Stomach smooth muscle (tissue), 2 donors: Measurements from ENCODE around the gene YIF1B.

Source experiments
- H3K27ac ChIP-seq: one replicate; pipeline ENCODE4 v1.7.0; 2013; ENCODE audit warnings: mild to moderate bottlenecking, low read length, inconsistent platforms
- H3K27me3 ChIP-seq, 2 donors: one replicate each; pipeline ENCODE4 v1.7.0; 2013; ENCODE audit warnings: low read length in 2 of 2; ENCODE audit not compliant: insufficient read depth in 2 of 2, control insufficient read depth in 1 of 2
- H3K36me3 ChIP-seq, 2 donors: one replicate each; pipeline ENCODE4 v1.7.0; 2013; ENCODE audit warnings: low read length in 2 of 2; ENCODE audit not compliant: control insufficient read depth in 2 of 2, insufficient read depth in 2 of 2
- H3K4me1 ChIP-seq: one replicate; pipeline ENCODE4 v1.7.0; 2013; ENCODE audit warnings: low read length; ENCODE audit not compliant: control insufficient read depth, insufficient read depth
- H3K4me3 ChIP-seq, 2 donors: one replicate each; pipeline ENCODE4 v1.7.0; 2013; ENCODE audit warnings: low read length in 2 of 2
- H3K9ac ChIP-seq, 2 donors: one replicate each; pipeline ENCODE4 v1.7.0; 2013; ENCODE audit warnings: low read length in 2 of 2, mild to moderate bottlenecking in 1 of 2
- H3K9me3 ChIP-seq, 2 donors: one replicate each; pipeline ENCODE4 v1.7.0; 2013; ENCODE audit warnings: low read length in 2 of 2; ENCODE audit not compliant: control insufficient read depth in 2 of 2
- donor health status: healthy.
- donor health status: Pancreatic carcinoma.

Gene YIF1B

GRCh38 chr19:38304352-38304865 lies 11.3 kb downstream of the YIF1B start:
- no peak overlapping the region for H3K27ac ChIP-seq
- H3K4me1 ChIP-seq, result no peaks in the 10 kb centered on the region
- no peak overlapping the region for H3K4me3 ChIP-seq
- H3K9ac ChIP-seq, result no peak overlapping the region
- H3K36me3 ChIP-seq, result peaks cover 5 to 18% of the 10 kb centered on the region in 2 donors
- no peaks in the 10 kb centered on the region for H3K27me3 ChIP-seq
- no peaks in the 10 kb centered on the region for H3K9me3 ChIP-seq

- Histone ChIP-seq H3K36me3 (peaks cover 5 to 18% of the 10 kb centered on the region in 2 donors), H3K4me1 (no peaks in the 10 kb centered on the region), H3K27me3 (no peaks in the 10 kb centered on the region), H3K9me3 (no peaks in the 10 kb centered on the region), H3K4me3 (no peak within 1 kb of the TSS), H3K27ac (no peak within 1 kb of the TSS), H3K9ac (no peak within 1 kb of the TSS)
These were observed 12.0 kb downstream of the YIF1B start, which contains the start of gene C19orf33 for GRCh38 chr19:38303517-38304351. C19orf33 (plus strand) TSS chr19:38304251; CDS start chr19:38304262, 11 bp downstream.

GRCh38 chr19:38298821-38299680 lies 16.7 kb downstream of the YIF1B start:
- Histone ChIP-seq H3K4me1 (no peaks in the 10 kb centered on the region), H3K27ac (no peak overlapping the region), H3K4me3 (no peak overlapping the region), H3K9ac (no peak overlapping the region), H3K27me3 (no peaks in the 10 kb centered on the region), H3K36me3 (no peaks in the 10 kb centered on the region), H3K9me3 (no peaks in the 10 kb centered on the region)

GRCh38 chr19:38294090-38294489 lies 21.7 kb downstream of the YIF1B start:
- no peak overlapping the region for H3K9ac ChIP-seq
- no peaks in the 10 kb centered on the region for H3K27me3 ChIP-seq
- H3K4me1 ChIP-seq, result no peaks in the 10 kb centered on the region
- no peaks in the 10 kb centered on the region for H3K36me3 ChIP-seq
- no peak overlapping the region for H3K4me3 ChIP-seq
- H3K9me3 ChIP-seq, result no peaks in the 10 kb centered on the region
- no peak overlapping the region for H3K27ac ChIP-seq

- no peak overlapping the region for H3K9ac ChIP-seq
- H3K36me3 ChIP-seq, result no peaks in the 10 kb centered on the region
- H3K27ac ChIP-seq, result no peak overlapping the region
- no peaks in the 10 kb centered on the region for H3K9me3 ChIP-seq
- no peaks in the 10 kb centered on the region for H3K27me3 ChIP-seq
- H3K4me3 ChIP-seq, result no peak overlapping the region
- no peaks in the 10 kb centered on the region for H3K4me1 ChIP-seq
These were observed 22.5 kb downstream of the YIF1B start for GRCh38 chr19:38293281-38293680.

GRCh38 chr19:38291855-38292254 lies 23.9 kb downstream of the YIF1B start:
- Histone ChIP-seq H3K4me1 (no peaks in the 10 kb centered on the region), H3K27ac (no peak overlapping the region)

GRCh38 chr19:38290631-38291147 lies 25.1 kb downstream of the YIF1B start:
- Histone ChIP-seq H3K9ac (no peak overlapping the region), H3K27ac (no peak overlapping the region), H3K27me3 (no peaks in the 10 kb centered on the region)

More at GRCh38 chr19:38291855-38292254, 23.9 kb downstream of the YIF1B start:
- Histone ChIP-seq H3K27me3 (no peaks in the 10 kb centered on the region), H3K36me3 (no peaks in the 10 kb centered on the region), H3K4me3 (no peak overlapping the region), H3K9ac (no peak overlapping the region), H3K9me3 (no peaks in the 10 kb centered on the region)

GRCh38 chr19:38289955-38290354 lies 25.8 kb downstream of the YIF1B start:
- H3K4me1 ChIP-seq, result no peaks in the 10 kb centered on the region
- H3K27me3 ChIP-seq, result no peaks in the 10 kb centered on the region
- no peak overlapping the region for H3K9ac ChIP-seq
- no peaks in the 10 kb centered on the region for H3K9me3 ChIP-seq
- no peak overlapping the region for H3K4me3 ChIP-seq
- H3K36me3 ChIP-seq, result no peaks in the 10 kb centered on the region
- no peak overlapping the region for H3K27ac ChIP-seq

More at GRCh38 chr19:38290631-38291147, 25.1 kb downstream of the YIF1B start:
- no peaks in the 10 kb centered on the region for H3K4me1 ChIP-seq
- no peaks in the 10 kb centered on the region for H3K36me3 ChIP-seq
- H3K4me3 ChIP-seq, result no peak overlapping the region
- no peaks in the 10 kb centered on the region for H3K9me3 ChIP-seq

- Histone ChIP-seq H3K4me1 (no peaks in the 10 kb centered on the region), H3K36me3 (no peaks in the 10 kb centered on the region), H3K27ac (no peak overlapping the region), H3K27me3 (no peaks in the 10 kb centered on the region), H3K9me3 (no peaks in the 10 kb centered on the region), H3K4me3 (no peak overlapping the region), H3K9ac (no peak overlapping the region)
These were observed 27.5 kb downstream of the YIF1B start for GRCh38 chr19:38288123-38288855.

GRCh38 chr19:38287604-38288003 lies 28.1 kb downstream of the YIF1B start:
- no peak overlapping the region for H3K27ac ChIP-seq

More at GRCh38 chr19:38287604-38288003, 28.1 kb downstream of the YIF1B start:
- no peaks in the 10 kb centered on the region for H3K36me3 ChIP-seq
- H3K4me1 ChIP-seq, result no peaks in the 10 kb centered on the region
- H3K4me3 ChIP-seq, result no peak overlapping the region
- no peak overlapping the region for H3K9ac ChIP-seq
- no peaks in the 10 kb centered on the region for H3K9me3 ChIP-seq
- H3K27me3 ChIP-seq, result no peaks in the 10 kb centered on the region
